Stimulated activated CD8-positive, alpha-beta memory T cell treated with anti-CD3 and anti-CD28 coated beads, Interleukin-2, amount 100 ng/mL, for 48 hours (primary cell): Measurements from ENCODE around the gene TNPO2.

Experiments
- DNase-seq, 2 donors: peaks; one replicate each; pipeline ENCODE4 v3.0.0-alpha.2; 2020; ENCODE audit warnings: low read depth in 2 of 2

The TNPO2 gene

DNA sequence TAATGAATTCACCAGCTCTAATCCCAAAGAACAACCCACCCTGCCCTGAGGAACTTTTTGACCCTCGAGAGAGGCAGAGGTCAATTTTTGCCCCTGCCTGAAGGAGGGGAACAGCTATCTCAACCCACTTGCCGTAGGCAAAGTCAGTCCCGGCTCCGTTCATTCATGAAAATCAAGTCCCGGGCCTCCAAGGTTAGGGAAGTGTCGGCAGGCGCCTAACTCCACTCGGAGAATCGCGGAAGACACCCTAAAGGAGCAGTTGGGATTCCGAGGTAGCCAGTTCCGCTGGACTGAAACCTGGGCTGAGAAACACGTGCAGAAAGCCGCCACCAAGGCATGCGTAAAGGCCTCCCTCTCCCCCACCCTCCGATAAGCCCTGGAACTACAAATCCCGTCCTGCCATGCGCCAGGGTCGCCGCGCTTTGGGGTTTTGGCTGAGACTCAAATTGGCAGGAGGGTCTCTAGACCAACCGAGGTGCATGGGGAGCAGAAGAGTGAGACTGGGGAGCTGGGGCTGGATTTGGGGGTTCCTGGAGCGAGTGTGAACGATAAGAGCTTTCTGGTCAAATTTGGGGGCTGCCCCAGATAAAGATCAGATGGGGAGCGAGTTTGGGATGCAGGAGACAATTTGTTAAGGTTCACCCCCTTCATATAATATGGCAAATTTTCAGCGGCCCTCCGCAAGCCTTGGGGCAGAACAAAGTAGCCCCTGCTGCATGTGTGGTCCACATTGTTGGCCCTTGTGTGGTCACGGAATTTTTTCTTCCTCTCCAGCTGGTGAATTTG is at the start of gene TNPO2:
Gene TNPO2, minus strand, starts transcription at position 292 of the 786 bp plus-strand sequence. CDS start 2,955 bp downstream, outside the sequence.
- peak; percentile 52 to 69 for DNase-seq

GRCh38 chr19:12772323-12772722 is 48.6 kb upstream of the TNPO2 start:
- DNase-seq, result no peak

DNA sequence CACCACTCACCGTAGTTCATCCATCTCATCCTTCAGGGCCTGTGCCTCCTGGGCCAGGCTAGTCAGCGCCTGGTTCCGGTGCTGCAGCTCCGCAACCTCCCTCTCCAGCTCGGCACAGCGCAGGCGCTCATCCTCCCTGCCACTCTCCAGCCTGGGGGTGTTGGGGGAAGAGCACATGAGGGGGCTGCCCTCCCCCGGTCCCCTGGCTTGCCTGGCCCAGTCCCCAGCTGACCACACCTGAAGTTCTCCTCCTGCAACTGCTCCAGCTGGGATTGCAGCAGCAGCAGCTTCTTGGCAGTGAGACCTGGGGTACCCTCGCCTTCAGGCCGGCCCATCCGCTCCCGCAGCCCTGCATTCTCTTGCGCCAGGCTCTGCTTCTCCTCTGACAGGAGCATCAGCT is 47.2 kb upstream of the TNPO2 start:
- no peak for DNase-seq

DNA sequence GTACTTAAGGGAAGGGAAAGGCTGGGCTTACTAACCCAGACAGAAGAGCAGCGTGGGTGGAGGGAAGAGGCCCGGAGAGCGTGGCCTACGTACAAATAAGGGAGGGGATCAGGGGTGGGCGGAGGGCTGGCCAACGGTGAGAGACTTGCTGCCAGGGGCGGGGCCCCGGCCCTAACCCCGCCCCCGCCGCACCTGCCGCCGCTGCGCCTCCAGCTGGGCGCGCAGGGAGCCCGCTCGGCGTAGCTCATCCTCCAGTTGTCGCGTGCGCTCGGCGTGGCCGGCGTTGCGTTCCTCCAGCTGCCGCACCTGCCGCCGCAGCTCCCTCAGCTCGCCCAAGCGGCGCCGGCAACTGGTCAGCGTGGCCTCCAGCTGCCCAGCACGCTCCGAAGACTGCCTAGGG is 46.0 kb upstream of the TNPO2 start:
- no peak for DNase-seq

GRCh38 chr19:12767666-12768065 is 43.9 kb upstream of the TNPO2 start:
- DNase-seq, result no peak

GRCh38 chr19:12767150-12767549 is 43.4 kb upstream of the TNPO2 start:
- no peak for DNase-seq

DNA sequence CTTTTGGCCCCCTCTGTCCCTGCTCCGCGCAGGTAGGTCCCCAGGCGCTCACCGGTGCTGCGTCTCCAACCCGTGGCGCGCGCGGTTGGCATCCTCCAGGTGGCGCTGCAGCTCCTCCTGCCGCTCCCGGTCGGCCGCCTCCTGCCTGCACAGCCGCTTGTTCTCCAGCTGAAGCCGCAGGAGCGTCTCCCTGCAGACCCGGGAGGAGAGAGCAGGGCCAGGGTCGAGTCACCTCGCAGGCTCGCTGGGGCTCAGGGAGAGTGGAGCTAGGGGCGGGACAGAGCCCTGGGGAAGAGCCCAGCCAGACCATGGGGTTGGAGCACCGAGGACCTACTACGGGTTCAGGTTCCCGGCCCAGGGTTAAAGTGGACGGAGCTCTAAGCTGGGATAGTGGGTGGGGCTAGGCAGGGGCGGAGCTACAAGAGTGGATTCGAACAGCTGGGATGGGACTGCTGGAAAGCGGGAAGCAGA is 42.4 kb upstream of the TNPO2 start:
- DNase-seq, result peak; percentile 67 to 78

GRCh38 chr19:12764698-12765097 is 41.0 kb upstream of the TNPO2 start:
- DNase-seq, result no peak

- no peak for DNase-seq
These were observed 39.4 kb upstream of the TNPO2 start for GRCh38 chr19:12763100-12763499.

- DNase-seq, result no peak
These were observed 36.0 kb upstream of the TNPO2 start for GRCh38 chr19:12759686-12760085.

- DNase-seq, result peak; percentile 55 to 59
These were observed 34.0 kb upstream of the TNPO2 start for GRCh38 chr19:12757544-12758274.

- no peak for DNase-seq
These were observed 32.6 kb upstream of the TNPO2 start for GRCh38 chr19:12756150-12756883.

- no peak for DNase-seq
These were observed 30.9 kb upstream of the TNPO2 start for GRCh38 chr19:12754465-12755196.

DNA sequence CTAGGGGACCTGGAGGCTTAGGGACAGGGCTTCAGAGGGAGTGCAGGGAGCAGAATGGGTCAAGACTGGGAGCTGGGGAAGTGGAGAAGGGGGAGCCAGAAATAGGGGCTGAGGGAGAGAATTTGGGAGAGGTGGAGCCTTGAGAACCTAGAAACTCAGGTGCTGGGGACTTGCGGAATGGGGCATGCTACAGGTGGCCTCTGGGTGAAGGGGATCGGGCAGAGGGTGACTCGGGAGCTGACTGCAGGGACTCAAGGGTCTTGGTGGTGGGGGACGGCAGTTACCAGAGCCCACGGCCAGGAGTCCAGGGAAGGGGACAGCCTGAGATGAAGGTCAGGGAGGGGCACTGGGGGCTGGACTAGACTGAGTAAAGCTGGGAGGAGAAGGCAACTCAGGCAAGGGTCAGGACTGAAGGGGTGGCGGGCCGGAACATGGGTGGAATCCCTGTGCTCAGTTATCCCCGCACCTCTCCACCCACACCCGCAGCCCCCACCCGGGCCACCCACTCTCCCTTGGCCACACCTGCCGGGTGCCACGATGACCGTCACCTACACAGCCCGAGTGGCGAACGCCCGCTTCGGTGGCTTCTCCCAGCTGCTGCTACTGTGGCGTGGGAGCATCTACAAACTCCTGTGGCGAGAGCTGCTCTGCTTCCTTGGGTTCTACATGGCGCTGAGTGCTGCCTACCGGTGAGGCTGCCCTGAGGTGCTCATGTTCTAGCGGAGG is 28.5 kb upstream of the TNPO2 start:
- no peak for DNase-seq

GRCh38 chr19:12751635-12752034 is 27.9 kb upstream of the TNPO2 start, which contains the start of gene BEST2:
Gene BEST2, plus strand, starts transcription at chr19:12751791. Its CDS starts 802 bp downstream, at chr19:12752593.
- no peak for DNase-seq

DNA sequence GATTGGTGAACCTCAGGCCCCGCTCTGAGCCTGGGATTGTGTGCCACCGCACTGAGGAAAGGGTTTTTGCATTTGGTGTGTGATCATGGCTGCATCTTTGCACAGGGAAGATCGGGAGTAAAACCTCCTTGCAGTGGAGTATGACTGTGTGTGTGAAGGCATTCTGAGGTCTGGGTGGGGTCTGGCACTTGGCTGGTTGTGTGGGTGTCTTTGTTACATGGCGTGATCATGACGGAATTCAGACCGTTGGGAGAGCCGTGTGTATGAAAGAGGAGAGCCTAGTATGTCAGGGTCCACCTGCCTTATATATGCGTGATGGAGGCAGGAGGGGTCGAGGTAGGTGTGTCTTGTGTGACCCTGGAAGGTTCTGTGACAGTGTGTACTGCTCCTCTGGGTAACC is 27.1 kb upstream of the TNPO2 start:
- DNase-seq, result no peak

- no peak for DNase-seq
These were observed 26.3 kb upstream of the TNPO2 start for GRCh38 chr19:12749938-12750521.

- DNase-seq, result no peak
These were observed 24.8 kb upstream of the TNPO2 start for GRCh38 chr19:12748489-12748888.

DNA sequence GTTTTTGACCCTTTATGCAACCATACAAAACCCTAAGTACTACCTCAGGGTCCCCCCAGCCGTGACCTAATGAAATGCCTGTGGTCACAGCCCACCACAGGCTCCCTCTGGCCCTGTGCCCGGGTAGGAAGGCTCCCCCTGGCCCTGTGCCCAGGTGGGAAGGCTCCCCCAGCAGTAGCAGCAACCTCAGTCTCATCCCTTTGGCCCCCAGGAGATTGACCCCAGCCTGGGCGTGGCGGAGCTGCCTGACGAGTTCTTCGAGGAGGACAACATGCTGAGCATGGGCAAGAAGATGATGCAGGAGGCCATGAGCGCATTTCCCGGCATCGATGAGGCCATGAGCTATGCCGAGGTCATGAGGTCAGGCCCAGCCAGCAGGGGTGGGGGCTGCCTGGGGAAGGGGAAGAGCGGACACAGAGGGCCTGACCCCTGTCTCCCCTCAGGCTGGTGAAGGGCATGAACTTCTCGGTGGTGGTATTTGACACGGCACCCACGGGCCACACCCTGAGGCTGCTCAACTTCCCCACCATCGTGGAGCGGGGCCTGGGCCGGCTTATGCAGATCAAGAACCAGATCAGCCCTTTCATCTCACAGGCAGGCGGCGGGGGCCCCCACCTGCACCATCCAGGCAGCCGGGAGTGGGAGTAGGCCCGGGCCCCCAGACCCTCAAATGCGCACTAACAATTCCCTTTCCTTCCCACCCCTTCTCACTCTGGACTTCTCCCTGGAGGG is 21.6 kb upstream of the TNPO2 start:
- no peak for DNase-seq

DNA sequence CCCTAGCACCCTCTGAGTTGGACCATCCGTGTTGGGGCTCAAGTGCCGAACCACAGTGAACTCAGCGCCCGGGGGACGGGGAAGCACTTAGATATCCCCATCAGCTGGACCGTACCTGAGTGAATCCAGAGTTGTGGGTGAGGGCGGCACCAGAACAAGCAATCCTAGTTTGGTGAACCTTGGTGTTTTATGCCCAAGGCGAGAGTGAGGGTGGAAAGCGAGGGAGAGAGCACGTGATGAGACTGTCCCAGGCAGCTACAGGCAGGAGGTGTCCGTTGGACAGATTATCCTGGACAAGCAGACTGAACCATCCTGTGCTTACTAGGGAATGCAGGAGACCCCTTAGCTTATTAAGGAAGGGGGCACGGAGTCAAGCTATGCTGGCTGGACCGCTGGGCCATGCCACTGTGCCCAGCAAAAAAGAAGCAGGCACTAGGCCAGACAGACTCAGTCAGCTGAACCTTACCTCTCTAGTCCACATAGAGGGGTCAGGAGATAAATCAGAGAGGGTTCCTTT is 14.2 kb upstream of the TNPO2 start:
- DNase-seq, result no peak
